Gastrocnemius medialis (tissue), 4 donors: ENCODE data around the gene ATP7B.

Experiments used
- POLR2A ChIP-seq, 2 donors: fragments of 450-650 bp; IDR thresholded peaks; one replicate each; pipeline ENCODE4 v1.6.1; 2017; ENCODE audit warnings: antibody characterized with exemption in 2 of 2, mild to moderate bottlenecking in 2 of 2, moderate library complexity in 2 of 2
- TF ChIP-seq, protein P1 (sequence below), 5 experiments: fragments of 450-650 bp in 3 of 5; fragments of 200-600 bp in 2 of 5; sonication (generic) in 2 of 5; IDR thresholded peaks in 4 of 5; conservative IDR thresholded peaks in 1 of 5; 1 replicate in 4 of 5; 2 replicates in 1 of 5; pipeline ENCODE4 v1.5.1; 2016 to 2019; ENCODE audit warnings: antibody characterized with exemption in 5 of 5, mild to moderate bottlenecking in 3 of 5, moderate library complexity in 3 of 5

DNA sequence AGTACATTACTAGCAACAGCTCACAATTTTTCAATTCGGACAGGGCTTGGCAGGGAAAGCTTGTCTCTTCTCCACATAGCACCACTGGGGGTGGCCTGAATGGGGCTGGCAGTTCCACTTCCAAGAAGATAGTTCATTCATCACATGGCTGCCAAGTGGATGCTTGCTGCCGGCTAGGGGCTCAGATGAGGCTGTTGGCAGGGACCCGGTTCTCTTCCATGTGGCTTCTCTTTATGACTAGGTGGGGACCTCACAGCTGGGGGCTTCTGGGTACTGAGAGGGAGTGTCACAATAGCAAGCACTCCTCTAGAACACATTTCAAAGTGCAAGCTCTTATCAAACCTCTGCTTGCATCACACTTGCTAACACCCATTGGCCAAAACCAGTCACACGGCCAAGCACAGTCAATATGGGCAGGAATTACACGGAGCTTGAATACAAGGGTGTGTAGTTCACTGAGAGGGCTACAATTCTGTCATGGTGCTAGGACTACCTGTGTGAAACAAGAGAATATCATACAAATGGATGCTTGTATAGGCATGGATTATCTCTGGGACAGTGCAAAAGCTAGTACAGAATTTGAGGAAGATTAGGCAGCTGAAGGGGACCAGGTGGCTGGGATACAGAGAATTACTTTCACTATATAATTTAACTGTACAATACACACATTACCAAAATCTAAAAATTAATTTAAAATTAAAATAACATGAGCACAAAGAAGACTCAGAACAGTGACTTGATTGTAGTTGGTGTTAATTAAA, 32.3 kb downstream of the ATP7B start:
- TF ChIP-seq, protein P1, sequence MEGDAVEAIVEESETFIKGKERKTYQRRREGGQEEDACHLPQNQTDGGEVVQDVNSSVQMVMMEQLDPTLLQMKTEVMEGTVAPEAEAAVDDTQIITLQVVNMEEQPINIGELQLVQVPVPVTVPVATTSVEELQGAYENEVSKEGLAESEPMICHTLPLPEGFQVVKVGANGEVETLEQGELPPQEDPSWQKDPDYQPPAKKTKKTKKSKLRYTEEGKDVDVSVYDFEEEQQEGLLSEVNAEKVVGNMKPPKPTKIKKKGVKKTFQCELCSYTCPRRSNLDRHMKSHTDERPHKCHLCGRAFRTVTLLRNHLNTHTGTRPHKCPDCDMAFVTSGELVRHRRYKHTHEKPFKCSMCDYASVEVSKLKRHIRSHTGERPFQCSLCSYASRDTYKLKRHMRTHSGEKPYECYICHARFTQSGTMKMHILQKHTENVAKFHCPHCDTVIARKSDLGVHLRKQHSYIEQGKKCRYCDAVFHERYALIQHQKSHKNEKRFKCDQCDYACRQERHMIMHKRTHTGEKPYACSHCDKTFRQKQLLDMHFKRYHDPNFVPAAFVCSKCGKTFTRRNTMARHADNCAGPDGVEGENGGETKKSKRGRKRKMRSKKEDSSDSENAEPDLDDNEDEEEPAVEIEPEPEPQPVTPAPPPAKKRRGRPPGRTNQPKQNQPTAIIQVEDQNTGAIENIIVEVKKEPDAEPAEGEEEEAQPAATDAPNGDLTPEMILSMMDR (IDR thresholded peaks at IDR 0.05 in 4 of 5, conservative IDR thresholded peaks at IDR 0.05 in 1 of 5), result no peak
- no peak for TF ChIP-seq POLR2A (IDR thresholded peaks at IDR 0.05)
